ENCODE data around the gene ETS1.

- no peak for TF ChIP-seq CTCF (IDR thresholded peaks at IDR 0.05; ENCODE audit: low read depth, low read length)
- no peak for TF ChIP-seq EZH2phosphoT487 (IDR thresholded peaks at IDR 0.05; ENCODE audit: low read depth)
These were observed 12.4 kb upstream of the ETS1 start for GRCh38 chr11:128599729-128600128.
